ENCODE data around the gene MYZAP. TPM values are rescaled to one million over a fixed set of nuclear protein-coding genes. Genes with fewer than 3 reads are reported as not detected.
A peak's percentile ranks its signal among the peaks of the same experiment; 100 is the strongest.

MYZAP gene
- total and polyA plus RNA-seq, 2 of the 13 experiments (the other 11 are each of a cell fraction or from before 2014, with no cell fraction given), result not detected

DNA sequence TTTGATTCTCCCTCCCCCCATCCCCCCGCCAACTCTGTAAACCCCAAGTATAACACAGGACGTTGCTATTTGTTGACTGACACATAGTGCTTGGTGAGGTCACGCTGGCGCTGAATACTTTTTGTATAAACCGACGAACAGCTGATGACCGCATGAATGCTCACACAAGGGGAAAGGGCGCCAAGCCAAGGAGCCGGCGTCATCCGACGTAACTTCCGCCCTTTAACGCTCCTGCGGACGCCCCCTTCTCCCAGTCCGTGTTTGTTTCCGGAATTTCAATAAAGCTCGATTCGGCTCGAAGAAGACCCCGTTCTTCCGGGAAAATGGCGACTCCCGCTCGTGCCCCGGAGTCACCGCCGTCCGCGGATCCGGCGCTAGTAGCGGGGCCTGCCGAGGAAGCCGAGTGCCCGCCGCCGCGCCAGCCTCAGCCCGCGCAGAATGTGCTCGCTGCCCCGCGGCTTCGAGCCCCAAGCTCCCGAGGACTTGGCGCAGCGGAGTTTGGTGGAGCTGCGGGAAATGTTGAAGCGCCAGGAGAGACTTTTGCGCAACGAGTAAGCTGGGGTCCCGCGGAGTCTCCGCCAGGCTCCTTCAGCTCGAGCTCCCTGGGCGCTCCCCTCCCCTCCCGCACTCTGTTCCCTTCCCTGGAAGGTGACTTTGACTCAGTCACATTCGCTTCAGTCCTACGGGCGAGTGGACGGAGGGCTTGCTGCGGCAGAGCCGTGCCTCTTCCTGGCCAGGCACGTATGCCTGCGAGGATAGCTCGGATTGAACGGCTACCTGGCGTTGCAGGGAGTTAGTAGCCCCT is 114.9 kb downstream of the MYZAP start, which contains the start of gene POLR2M (continued):
- TF ChIP-seq ZC3H4 (CRISPR knock-in tag; IDR thresholded peaks at IDR 0.05; ENCODE audit: borderline replicate concordance) (no peak), TARDBP (CRISPR knock-in tag; IDR thresholded peaks at IDR 0.05) (0 out of 2 replicates have a peak, but pooled peaks have one; percentile 40), XRCC5 (optimal IDR thresholded peaks at IDR 0.05; ENCODE audit: low read length) (no peak), SATB2 (CRISPR knock-in tag; IDR thresholded peaks at IDR 0.05) (no peak), ZNF850 (CRISPR knock-in tag; conservative IDR thresholded peaks at IDR 0.05) (no peak; the same call in 1 of the 2 replicates), PHB2 (IDR thresholded peaks at IDR 0.05; ENCODE audit: partially characterized antibody) (no peak), SP4 (CRISPR knock-in tag; IDR thresholded peaks at IDR 0.05) (peak; percentile 45), ZSCAN31 (CRISPR knock-in tag; IDR thresholded peaks at IDR 0.05; ENCODE audit: low read depth) (peak; percentile 68; the same call in 1 of the 2 replicates), ZSCAN22 (CRISPR knock-in tag; IDR thresholded peaks at IDR 0.05) (no peak; the same call in 1 of the 2 replicates), ZNF781 (CRISPR knock-in tag; IDR thresholded peaks at IDR 0.05; ENCODE audit: borderline replicate concordance, not compliant biosample characterization) (no peak), TAF15 (IDR thresholded peaks at IDR 0.05; ENCODE audit: low read depth, low read length, poor library complexity, severe bottlenecking) (no peak), ZNF143 (CRISPR knock-in tag; IDR thresholded peaks at IDR 0.05) (no peak), MZF1 (CRISPR knock-in tag; IDR thresholded peaks at IDR 0.05; ENCODE audit: borderline replicate concordance) (no peak), ZNF7 (CRISPR knock-in tag; IDR thresholded peaks at IDR 0.05) (no peak), PHF21A (CRISPR knock-in tag; IDR thresholded peaks at IDR 0.05) (0 out of 2 replicates have a peak, but pooled peaks have one; percentile 23), LCORL (IDR thresholded peaks at IDR 0.05) (0 out of 2 replicates have a peak, but pooled peaks have one; percentile 33), LCORL (CRISPR knock-in tag; IDR thresholded peaks at IDR 0.05) (no peak), ZNF484 (CRISPR knock-in tag; IDR thresholded peaks at IDR 0.05; ENCODE audit: borderline replicate concordance, low read depth) (no peak)
- TF ChIP-seq, protein P1, sequence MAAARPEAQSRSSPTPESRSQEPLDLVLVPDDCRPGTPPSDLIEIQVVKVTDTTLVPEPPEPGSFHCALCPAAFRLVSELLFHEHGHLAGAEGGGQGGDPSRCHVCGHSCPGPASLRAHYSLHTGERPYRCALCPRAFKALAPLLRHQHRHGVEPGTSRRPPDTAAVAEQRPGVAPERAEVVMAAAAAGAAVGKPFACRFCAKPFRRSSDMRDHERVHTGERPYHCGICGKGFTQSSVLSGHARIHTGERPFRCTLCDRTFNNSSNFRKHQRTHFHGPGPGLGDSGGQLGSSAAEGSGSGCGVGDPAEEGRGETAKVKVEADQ (CRISPR knock-in tag; IDR thresholded peaks at IDR 0.05; ENCODE audit: borderline replicate concordance), result no peak; the same call in 1 of the 2 replicates
- TF ChIP-seq, protein P2, sequence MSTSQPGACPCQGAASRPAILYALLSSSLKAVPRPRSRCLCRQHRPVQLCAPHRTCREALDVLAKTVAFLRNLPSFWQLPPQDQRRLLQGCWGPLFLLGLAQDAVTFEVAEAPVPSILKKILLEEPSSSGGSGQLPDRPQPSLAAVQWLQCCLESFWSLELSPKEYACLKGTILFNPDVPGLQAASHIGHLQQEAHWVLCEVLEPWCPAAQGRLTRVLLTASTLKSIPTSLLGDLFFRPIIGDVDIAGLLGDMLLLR (CRISPR knock-in tag; IDR thresholded peaks at IDR 0.05), result no peak
- TF ChIP-seq, protein P3, sequence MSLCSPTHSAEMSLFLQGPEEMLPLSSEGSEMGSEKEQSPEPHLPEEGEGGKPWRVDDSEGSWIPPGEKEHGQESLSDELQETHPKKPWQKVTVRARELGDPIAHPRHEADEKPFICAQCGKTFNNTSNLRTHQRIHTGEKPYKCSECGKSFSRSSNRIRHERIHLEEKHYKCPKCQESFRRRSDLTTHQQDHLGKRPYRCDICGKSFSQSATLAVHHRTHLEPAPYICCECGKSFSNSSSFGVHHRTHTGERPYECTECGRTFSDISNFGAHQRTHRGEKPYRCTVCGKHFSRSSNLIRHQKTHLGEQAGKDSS (CRISPR knock-in tag; IDR thresholded peaks at IDR 0.05; ENCODE audit: borderline replicate concordance, low read depth), result peak; percentile 68; the same call in 1 of the 2 replicates
- TF ChIP-seq, protein P4, sequence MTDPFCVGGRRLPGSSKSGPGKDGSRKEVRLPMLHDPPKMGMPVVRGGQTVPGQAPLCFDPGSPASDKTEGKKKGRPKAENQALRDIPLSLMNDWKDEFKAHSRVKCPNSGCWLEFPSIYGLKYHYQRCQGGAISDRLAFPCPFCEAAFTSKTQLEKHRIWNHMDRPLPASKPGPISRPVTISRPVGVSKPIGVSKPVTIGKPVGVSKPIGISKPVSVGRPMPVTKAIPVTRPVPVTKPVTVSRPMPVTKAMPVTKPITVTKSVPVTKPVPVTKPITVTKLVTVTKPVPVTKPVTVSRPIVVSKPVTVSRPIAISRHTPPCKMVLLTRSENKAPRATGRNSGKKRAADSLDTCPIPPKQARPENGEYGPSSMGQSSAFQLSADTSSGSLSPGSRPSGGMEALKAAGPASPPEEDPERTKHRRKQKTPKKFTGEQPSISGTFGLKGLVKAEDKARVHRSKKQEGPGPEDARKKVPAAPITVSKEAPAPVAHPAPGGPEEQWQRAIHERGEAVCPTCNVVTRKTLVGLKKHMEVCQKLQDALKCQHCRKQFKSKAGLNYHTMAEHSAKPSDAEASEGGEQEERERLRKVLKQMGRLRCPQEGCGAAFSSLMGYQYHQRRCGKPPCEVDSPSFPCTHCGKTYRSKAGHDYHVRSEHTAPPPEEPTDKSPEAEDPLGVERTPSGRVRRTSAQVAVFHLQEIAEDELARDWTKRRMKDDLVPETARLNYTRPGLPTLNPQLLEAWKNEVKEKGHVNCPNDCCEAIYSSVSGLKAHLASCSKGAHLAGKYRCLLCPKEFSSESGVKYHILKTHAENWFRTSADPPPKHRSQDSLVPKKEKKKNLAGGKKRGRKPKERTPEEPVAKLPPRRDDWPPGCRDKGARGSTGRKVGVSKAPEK (CRISPR knock-in tag; IDR thresholded peaks at IDR 0.05; ENCODE audit: borderline replicate concordance), result no peak
- TF ChIP-seq, protein P5, sequence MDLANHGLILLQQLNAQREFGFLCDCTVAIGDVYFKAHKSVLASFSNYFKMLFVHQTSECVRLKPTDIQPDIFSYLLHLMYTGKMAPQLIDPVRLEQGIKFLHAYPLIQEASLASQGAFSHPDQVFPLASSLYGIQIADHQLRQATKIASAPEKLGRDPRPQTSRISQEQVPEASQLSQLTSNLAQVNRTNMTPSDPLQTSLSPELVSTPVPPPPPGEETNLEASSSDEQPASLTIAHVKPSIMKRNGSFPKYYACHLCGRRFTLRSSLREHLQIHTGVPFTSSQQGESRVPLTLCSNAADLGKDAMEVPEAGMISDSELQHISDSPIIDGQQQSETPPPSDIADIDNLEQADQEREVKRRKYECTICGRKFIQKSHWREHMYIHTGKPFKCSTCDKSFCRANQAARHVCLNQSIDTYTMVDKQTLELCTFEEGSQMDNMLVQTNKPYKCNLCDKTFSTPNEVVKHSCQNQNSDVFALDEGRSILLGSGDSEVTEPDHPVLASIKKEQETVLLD (CRISPR knock-in tag; IDR thresholded peaks at IDR 0.05; ENCODE audit: low read depth), result no peak; the same call in 1 of the 2 replicates
